GM12878 (cell line): ENCODE measurements around the gene RPGR. TPM values are rescaled to one million over a fixed set of nuclear protein-coding genes. Genes with fewer than 3 reads are reported as not detected.

Experiments
- ATAC-seq: fragments of 200-7000 bp; cut with Tn5 transposase; 3 replicates; pipeline ENCODE4 v1.9.1; 2020; ENCODE audit warnings: mild to moderate bottlenecking, moderate library complexity
- BruUV-seq: library from RNA; stranded (reverse); fragments of 400-500 nt; replicated peaks from 2 replicates; lab custom pipeline; 2021; lab: Mats Ljungman, UMichigan
- CTCF ChIA-PET: fragments of 300-600 bp; sonication (Branson Sonifier 250); formaldehyde crosslinking; extraction: SDS; loops from one replicate; lab custom pipeline; 2021; ENCODE audit warnings: inconsistent platforms; lab: Yijun Ruan, JAX
- POLR2A ChIA-PET: fragments of 350-600 bp; formaldehyde crosslinking; extraction: SDS; loops from one replicate; lab custom pipeline; 2021; ENCODE audit warnings: inconsistent platforms; lab: Charles Lee
- RAD21 ChIA-PET: fragments of 300-600 bp; sonication (Branson Sonifier 250); formaldehyde crosslinking; loops from one replicate; lab custom pipeline; 2023; ENCODE audit warnings: antibody characterized with exemption; ENCODE audit not compliant: unreplicated experiment; lab: Charles Lee
- SMC1A ChIA-PET: fragments of 300-600 bp; sonication (Branson Sonifier 250); formaldehyde crosslinking; loops from one replicate; lab custom pipeline; 2023; ENCODE audit not compliant: unreplicated experiment, uncharacterized antibody; lab: Charles Lee
- DNase-seq: peaks from one replicate; pipeline ENCODE4 v3.0.0-alpha.2; 2011; ENCODE audit warnings: low read depth, low spot score
- FAIRE-seq: peaks from 3 replicates; lab custom pipeline; 2011; peaks lifted over from hg19 to GRCh38; lab: Jason Lieb, UNC
- H2AFZ ChIP-seq: 2 replicates; pipeline ENCODE4 v1.6.0; 2011; ENCODE audit warnings: low read depth, low read length, control low read depth; ENCODE audit not compliant: control insufficient read depth
- H3K27ac ChIP-seq: 2 replicates; pipeline ENCODE4 v1.5.1; 2011; ENCODE audit warnings: control low read depth; ENCODE audit not compliant: control insufficient read depth, insufficient read depth
- H3K27me3 ChIP-seq, 2 experiments: replicated peaks in 1 of 2; 2 replicates each; pipeline versions ENCODE4 v1.6.0 to v1.6.1; 2011; ENCODE audit warnings: low read length in 1 of 2; ENCODE audit not compliant: control insufficient read depth in 2 of 2, insufficient read depth in 2 of 2
- H3K36me3 ChIP-seq, 2 experiments: 2 replicates each; pipeline ENCODE4 v1.5.1; 2011; ENCODE audit warnings: low read length in 1 of 2; ENCODE audit not compliant: control insufficient read depth in 2 of 2, insufficient read depth in 2 of 2
- H3K4me1 ChIP-seq: 2 replicates; pipeline ENCODE4 v1.6.1; 2011; ENCODE audit warnings: mild to moderate bottlenecking, low read length, moderate library complexity, mixed read lengths; ENCODE audit not compliant: control insufficient read depth, insufficient read depth
- H3K4me2 ChIP-seq: 2 replicates; pipeline ENCODE4 v1.6.0; 2011; ENCODE audit warnings: control low read depth; ENCODE audit not compliant: control insufficient read depth, insufficient read depth
- H3K4me3 ChIP-seq: fragments of 200-600 bp; sonication (generic); 2 replicates; pipeline ENCODE4 v1.5.1; 2016
- H3K79me2 ChIP-seq: 2 replicates; pipeline ENCODE4 v1.6.0; 2011; ENCODE audit warnings: low read length; ENCODE audit not compliant: control insufficient read depth, insufficient read depth
- H3K9ac ChIP-seq: 2 replicates; pipeline ENCODE4 v1.8.0; 2011; ENCODE audit warnings: low read length, control low read depth, mixed read lengths; ENCODE audit not compliant: control insufficient read depth, insufficient read depth
- H3K9me3 ChIP-seq: replicated peaks from 3 replicates; pipeline ENCODE4 v1.5.1; 2011; ENCODE audit warnings: mild to moderate bottlenecking, low read length; ENCODE audit not compliant: control insufficient read depth, insufficient read depth
- H4K20me1 ChIP-seq: 2 replicates; pipeline ENCODE4 v1.6.0; 2011; ENCODE audit not compliant: control insufficient read depth, insufficient read depth
- GABPA ChIP-seq: IDR thresholded peaks from 2 replicates; pipeline ENCODE4 v1.6.1; 2014; ENCODE audit warnings: antibody characterized with exemption, low read depth, mild to moderate bottlenecking, inconsistent platforms
- HDAC2 ChIP-seq: fragments of 200-600 bp; sonication (generic); IDR thresholded peaks from 2 replicates; pipeline ENCODE4 v1.6.1; 2017
- NRF1 ChIP-seq: conservative IDR thresholded peaks from 2 replicates; pipeline ENCODE4 v1.6.1; 2011; ENCODE audit warnings: mild to moderate bottlenecking, low read depth, low read length, improper control_type of control experiment
- SMAD1 ChIP-seq: fragments of 450-650 bp; IDR thresholded peaks from 2 replicates; pipeline ENCODE4 v1.6.1; 2018; ENCODE audit warnings: mild to moderate bottlenecking, low read depth; ENCODE audit not compliant: partially characterized antibody
- WGBS: methylation state at CpG from one replicate; pipeline ENCODE4 v1.1.6; 2016; ENCODE audit warnings: low lambda C conversion rate; ENCODE audit not compliant: insufficient replicate concordance, insufficient coverage; ENCODE audit errors: missing lambda C conversion rate; 5-methylcytosine and 5-hydroxymethylcytosine counted together
- in situ Hi-C: fragments of 300-500 bp; cut with MboI; formaldehyde crosslinking; loops from 9 replicates; pipeline ENCODE4 v1.14.3; 2018; ENCODE audit warnings: mixed read lengths
- intact Hi-C: fragments of 100-400 bp; cut with micrococcal nuclease; formaldehyde crosslinking; loops from one replicate; pipeline ENCODE4 v1.14.2; 2022; ENCODE audit not compliant: unreplicated experiment
- polyA plus RNA-seq, 11 experiments: library from polyadenylated mRNA; depleted of rRNA in 4 of 11; unstranded in 6 of 11; stranded (reverse) in 5 of 11; fragments of >200 nt; fragmentation: Nextera tagmentation in 4 of 11; fragmentation: Illumina TruSeq in 1 of 11; extraction: Ambion mirVana in 4 of 11; extraction: Trizol in 1 of 11; gene quantifications; 1 replicate in 1 of 11; 2 replicates in 10 of 11; pipeline versions ENCODE4 v1.2.1 to v1.2.3, GENCODE V29; 2011 to 2016; ENCODE audit warnings: inconsistent platforms in 2 of 11, missing spikeins in 2 of 11, low read depth in 1 of 11
- total RNA-seq, 4 experiments: library from RNA; depleted of rRNA in 3 of 4; stranded (reverse); fragments of >200 nt in 3 of 4; fragmentation: Illumina TruSeq in 1 of 4; extraction: Trizol in 1 of 4; gene quantifications; 2 replicates each; pipeline versions ENCODE4 v1.2.1 to v1.2.3, GENCODE V29; 2013 to 2021
- TF ChIP-seq, protein P1 (sequence below): IDR thresholded peaks from 2 replicates; pipeline ENCODE4 v1.6.1; 2011; ENCODE audit warnings: borderline replicate concordance, low read depth, mild to moderate bottlenecking, moderate library complexity, low read length; ENCODE audit not compliant: insufficient read depth, poor library complexity, severe bottlenecking

RPGR gene
- total and polyA plus RNA-seq, 10 of the 15 experiments (the other 5 are each of a cell fraction or from before 2014, with no cell fraction given) = 5.5 to 13.4 (median 7.6) TPM

DNA sequence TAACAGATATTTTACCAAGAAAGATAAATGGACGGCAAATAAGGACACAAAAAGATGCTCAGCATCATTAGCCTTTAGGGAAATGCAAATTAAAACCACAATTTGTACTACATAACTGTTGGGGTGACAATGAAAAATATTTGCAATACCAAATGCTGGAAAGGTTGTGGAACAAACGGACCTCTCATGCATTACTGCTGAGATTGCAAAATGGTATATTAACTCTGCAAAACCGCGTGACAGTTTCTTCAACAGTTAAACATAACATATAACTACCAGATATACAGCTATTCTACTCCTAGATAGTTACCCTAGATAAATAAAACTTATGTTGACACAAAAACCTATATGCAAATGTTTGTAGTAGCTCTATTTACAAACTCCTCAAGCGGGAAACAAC lies 18.8 kb upstream of the RPGR start:
- FAIRE-seq = no peak
- Histone ChIP-seq H3K9me3 (no peaks in the 10 kb centered on the region), H3K36me3 (no peaks in the 10 kb centered on the region), H3K9ac (no peak overlapping the region), H3K4me3 (no peak overlapping the region), H4K20me1 (no peaks in the 10 kb centered on the region), H3K27me3 (no peaks in the 10 kb centered on the region; a peak in 1 of 4 replicates), H3K79me2 (no peaks in the 10 kb centered on the region), H3K27ac (no peak overlapping the region), H3K4me2 (no peak overlapping the region), H2AFZ (no peak overlapping the region), H3K4me1 (no peaks in the 10 kb centered on the region)
- TF ChIP-seq GABPA = no peak
- TF ChIP-seq HDAC2 = no peak
- TF ChIP-seq, protein P1, sequence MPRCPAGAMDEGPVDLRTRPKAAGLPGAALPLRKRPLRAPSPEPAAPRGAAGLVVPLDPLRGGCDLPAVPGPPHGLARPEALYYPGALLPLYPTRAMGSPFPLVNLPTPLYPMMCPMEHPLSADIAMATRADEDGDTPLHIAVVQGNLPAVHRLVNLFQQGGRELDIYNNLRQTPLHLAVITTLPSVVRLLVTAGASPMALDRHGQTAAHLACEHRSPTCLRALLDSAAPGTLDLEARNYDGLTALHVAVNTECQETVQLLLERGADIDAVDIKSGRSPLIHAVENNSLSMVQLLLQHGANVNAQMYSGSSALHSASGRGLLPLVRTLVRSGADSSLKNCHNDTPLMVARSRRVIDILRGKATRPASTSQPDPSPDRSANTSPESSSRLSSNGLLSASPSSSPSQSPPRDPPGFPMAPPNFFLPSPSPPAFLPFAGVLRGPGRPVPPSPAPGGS = no peak
- TF ChIP-seq NRF1 = no peak
- TF ChIP-seq SMAD1 = no peak
- CTCF ChIA-PET = no interaction called here
- SMC1A ChIA-PET = no interaction called here
- no TSS peak for BruUV-seq
- no peak for ATAC-seq
- intact Hi-C loops = no loop called here
- in situ Hi-C loops = no loop called here
- RAD21 ChIA-PET = no interaction called here
- WGBS = 43% methylated on average over 5 of the region's 5 CpGs
- POLR2A ChIA-PET = no interaction called here
- no peak for DNase-seq
